Effector memory CD4-positive, alpha-beta T cell (primary cell): ENCODE data around the gene CPNE8.

ENCODE experiments used
- DNase-seq, 3 donors: peaks; one replicate each; pipeline ENCODE4 v3.0.0-alpha.2; 2020
- H3K27ac ChIP-seq: 2 replicates; pipeline ENCODE4 v1.7.0; 2013; ENCODE audit warnings: mild to moderate bottlenecking, low read length, moderate library complexity; ENCODE audit not compliant: insufficient read depth, poor library complexity, severe bottlenecking
- H3K27me3 ChIP-seq: replicated peaks from 2 replicates; pipeline ENCODE4 v1.7.0; 2013; ENCODE audit warnings: mild to moderate bottlenecking, low read length; ENCODE audit not compliant: insufficient read depth, control insufficient read depth, poor library complexity, severe bottlenecking
- H3K36me3 ChIP-seq: 2 replicates; pipeline ENCODE4 v1.7.0; 2013; ENCODE audit warnings: mild to moderate bottlenecking, low read length, moderate library complexity; ENCODE audit not compliant: control insufficient read depth, insufficient read depth
- H3K4me1 ChIP-seq: 2 replicates; pipeline ENCODE4 v1.7.0; 2013; ENCODE audit warnings: low read length, mild to moderate bottlenecking; ENCODE audit not compliant: control insufficient read depth, insufficient read depth, poor library complexity, severe bottlenecking
- H3K4me3 ChIP-seq: 2 replicates; pipeline ENCODE4 v1.7.0; 2013; ENCODE audit warnings: low read length, low read depth, mild to moderate bottlenecking; ENCODE audit not compliant: insufficient read depth, poor library complexity, severe bottlenecking
- H3K9me3 ChIP-seq: 2 replicates; pipeline ENCODE4 v1.7.0; 2013; ENCODE audit warnings: mild to moderate bottlenecking, low read length, moderate library complexity; ENCODE audit not compliant: control insufficient read depth

The CPNE8 gene

GRCh38 chr12:38844267-38844666 lies 61.1 kb downstream of the CPNE8 start:
- Histone ChIP-seq H3K27me3 (no peaks in the 10 kb centered on the region), H3K4me1 (no peaks in the 10 kb centered on the region)

GRCh38 chr12:38838056-38838850 lies 67.1 kb downstream of the CPNE8 start:
- H3K4me1 ChIP-seq: no peaks in the 10 kb centered on the region
- H3K36me3 ChIP-seq: no peaks in the 10 kb centered on the region
- H3K27ac ChIP-seq: no peak overlapping the region
- no peaks in the 10 kb centered on the region for H3K27me3 ChIP-seq
- no peak for DNase-seq
- H3K9me3 ChIP-seq: no peaks in the 10 kb centered on the region
- no peak overlapping the region for H3K4me3 ChIP-seq

More at GRCh38 chr12:38844267-38844666, 61.1 kb downstream of the CPNE8 start:
- Histone ChIP-seq H3K4me3 (no peak overlapping the region), H3K36me3 (no peaks in the 10 kb centered on the region), H3K9me3 (no peaks in the 10 kb centered on the region), H3K27ac (no peak overlapping the region)
- no peak for DNase-seq

GRCh38 chr12:38831715-38832114 lies 73.7 kb downstream of the CPNE8 start:
- DNase-seq: no peak
- Histone ChIP-seq H3K9me3 (no peaks in the 10 kb centered on the region), H3K4me3 (no peak overlapping the region), H3K4me1 (no peaks in the 10 kb centered on the region), H3K36me3 (no peaks in the 10 kb centered on the region), H3K27ac (no peak overlapping the region), H3K27me3 (no peaks in the 10 kb centered on the region)

DNA sequence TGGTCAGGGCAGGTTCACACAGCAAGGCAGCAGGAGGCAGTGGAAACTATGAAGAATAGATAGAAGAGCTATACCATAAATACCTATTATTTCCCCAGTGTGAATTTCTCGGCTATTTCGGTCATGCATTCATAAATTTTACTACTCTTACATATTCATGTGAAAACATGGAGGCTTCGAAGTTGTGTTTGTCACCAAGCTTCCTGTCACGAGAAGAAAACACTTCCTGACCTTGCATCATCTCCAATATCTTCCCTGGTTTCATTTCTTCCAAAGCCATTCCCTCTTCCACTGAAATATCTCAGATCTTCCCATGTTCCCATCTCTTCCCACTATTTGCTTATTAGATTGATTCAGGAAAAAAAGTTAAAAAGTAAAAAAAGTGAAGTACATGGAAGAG lies 80.4 kb downstream of the CPNE8 start:
- DNase-seq: no peak
- Histone ChIP-seq H3K27me3 (no peaks in the 10 kb centered on the region), H3K4me1 (no peaks in the 10 kb centered on the region), H3K4me3 (no peak overlapping the region), H3K27ac (no peak overlapping the region), H3K9me3 (no peaks in the 10 kb centered on the region), H3K36me3 (no peaks in the 10 kb centered on the region)

DNA sequence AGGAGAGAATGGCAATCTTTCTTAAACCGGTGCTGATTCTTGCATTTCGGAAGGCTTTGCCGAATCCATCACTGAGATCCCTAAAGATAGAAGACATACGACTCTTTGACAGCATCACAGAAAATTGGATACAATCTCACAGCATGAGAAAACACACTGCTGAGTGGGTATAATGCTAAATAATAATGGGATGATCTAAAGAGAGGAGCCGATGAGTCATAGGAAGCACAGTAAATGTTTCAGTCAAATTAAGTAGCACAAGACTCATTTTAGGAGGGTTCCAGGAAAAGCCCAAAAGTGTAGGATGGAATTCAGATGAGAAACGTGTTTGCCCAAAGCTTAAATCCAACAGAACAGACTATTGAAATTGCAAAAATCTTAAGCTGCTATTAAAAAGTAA lies 81.7 kb downstream of the CPNE8 start:
- H3K4me3 ChIP-seq: no peak overlapping the region
- H3K27ac ChIP-seq: no peak overlapping the region
- H3K9me3 ChIP-seq: no peaks in the 10 kb centered on the region
- H3K36me3 ChIP-seq: no peaks in the 10 kb centered on the region
- H3K27me3 ChIP-seq: no peaks in the 10 kb centered on the region
- DNase-seq: no peak
- no peaks in the 10 kb centered on the region for H3K4me1 ChIP-seq

- H3K36me3 ChIP-seq: no peaks in the 10 kb centered on the region
- no peaks in the 10 kb centered on the region for H3K9me3 ChIP-seq
- no peak for DNase-seq
- H3K27ac ChIP-seq: no peak overlapping the region
- no peak overlapping the region for H3K4me3 ChIP-seq
- H3K4me1 ChIP-seq: no peaks in the 10 kb centered on the region
- H3K27me3 ChIP-seq: no peaks in the 10 kb centered on the region
These were observed 82.1 kb downstream of the CPNE8 start for GRCh38 chr12:38823314-38823713.

GRCh38 chr12:38817942-38818341 lies 87.4 kb downstream of the CPNE8 start:
- H3K4me1 ChIP-seq: no peaks in the 10 kb centered on the region
- no peaks in the 10 kb centered on the region for H3K9me3 ChIP-seq
- no peak overlapping the region for H3K4me3 ChIP-seq
- DNase-seq: no peak
- no peaks in the 10 kb centered on the region for H3K36me3 ChIP-seq
- no peaks in the 10 kb centered on the region for H3K27me3 ChIP-seq
- H3K27ac ChIP-seq: no peak overlapping the region

GRCh38 chr12:38813923-38814322 lies 91.5 kb downstream of the CPNE8 start:
- H3K27ac ChIP-seq: no peak overlapping the region
- H3K36me3 ChIP-seq: no peaks in the 10 kb centered on the region
- H3K27me3 ChIP-seq: no peaks in the 10 kb centered on the region

GRCh38 chr12:38811814-38812356 lies 93.5 kb downstream of the CPNE8 start:
- Histone ChIP-seq H3K4me1 (no peaks in the 10 kb centered on the region), H3K36me3 (no peaks in the 10 kb centered on the region), H3K27me3 (no peaks in the 10 kb centered on the region), H3K4me3 (no peak overlapping the region), H3K9me3 (no peaks in the 10 kb centered on the region), H3K27ac (no peak overlapping the region)
- no peak for DNase-seq

More at GRCh38 chr12:38813923-38814322, 91.5 kb downstream of the CPNE8 start:
- DNase-seq: no peak
- no peaks in the 10 kb centered on the region for H3K4me1 ChIP-seq
- no peak overlapping the region for H3K4me3 ChIP-seq
- H3K9me3 ChIP-seq: no peaks in the 10 kb centered on the region

DNA sequence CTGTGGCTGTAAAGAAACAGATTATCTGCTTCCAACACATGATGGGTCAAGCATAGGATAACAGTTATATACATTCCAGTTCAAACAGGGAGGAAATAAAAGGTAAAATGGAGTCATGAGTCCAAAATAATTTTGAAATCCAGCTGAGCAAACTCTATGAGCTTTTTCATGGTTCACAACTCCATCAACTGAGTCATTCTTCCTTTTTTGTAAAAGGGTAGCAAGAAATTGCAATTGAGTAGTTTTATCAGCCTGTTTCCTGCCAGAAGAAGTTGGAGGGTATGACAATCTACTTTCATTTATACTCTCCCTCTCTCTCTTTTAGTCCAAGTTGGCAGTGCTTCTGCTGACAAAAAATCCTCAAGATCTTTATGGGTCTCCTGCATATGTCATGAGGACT lies 95.6 kb downstream of the CPNE8 start:
- Histone ChIP-seq H3K4me1 (no peaks in the 10 kb centered on the region), H3K4me3 (no peak overlapping the region), H3K36me3 (no peaks in the 10 kb centered on the region), H3K9me3 (no peaks in the 10 kb centered on the region), H3K27me3 (no peaks in the 10 kb centered on the region), H3K27ac (no peak overlapping the region)
- DNase-seq: no peak
